OCI-LY3 (cell line): ENCODE data around the gene KCNMA1.

Source experiments
- CTCF ChIP-seq: fragments of 200-600, 300-600 bp; sonication (generic); IDR thresholded peaks from 2 replicates; pipeline ENCODE4 v1.5.1; 2014; ENCODE audit warnings: antibody characterized with exemption, low read length, low read depth
- EZH2phosphoT487 ChIP-seq: fragments of 200-600 bp; shearing (Covaris generic); IDR thresholded peaks from 2 replicates; pipeline ENCODE4 v1.6.1; 2018; ENCODE audit warnings: antibody characterized with exemption, mixed run types, low read depth

GRCh38 chr10:77553311-77553710 is 84.3 kb downstream of the KCNMA1 start:
- TF ChIP-seq CTCF: no peak
- TF ChIP-seq EZH2phosphoT487: no peak
